Tibial nerve (tissue), 4 donors: ENCODE results near the gene EPHA10.

Experiments used
- CTCF ChIP-seq, 5 experiments: fragments of 200-600 bp in 3 of 5; fragments of 450-650 bp in 2 of 5; sonication (generic) in 3 of 5; IDR thresholded peaks; one replicate each; pipeline ENCODE4 v1.5.1; 2016 to 2019; ENCODE audit warnings: antibody characterized with exemption in 5 of 5, mild to moderate bottlenecking in 3 of 5, moderate library complexity in 2 of 5
- EP300 ChIP-seq, 2 donors: sonication (generic); formaldehyde crosslinking; IDR thresholded peaks; one replicate each; pipeline ENCODE4 v1.6.1; 2017; ENCODE audit warnings: antibody characterized with exemption in 2 of 2, mild to moderate bottlenecking in 1 of 2

DNA sequence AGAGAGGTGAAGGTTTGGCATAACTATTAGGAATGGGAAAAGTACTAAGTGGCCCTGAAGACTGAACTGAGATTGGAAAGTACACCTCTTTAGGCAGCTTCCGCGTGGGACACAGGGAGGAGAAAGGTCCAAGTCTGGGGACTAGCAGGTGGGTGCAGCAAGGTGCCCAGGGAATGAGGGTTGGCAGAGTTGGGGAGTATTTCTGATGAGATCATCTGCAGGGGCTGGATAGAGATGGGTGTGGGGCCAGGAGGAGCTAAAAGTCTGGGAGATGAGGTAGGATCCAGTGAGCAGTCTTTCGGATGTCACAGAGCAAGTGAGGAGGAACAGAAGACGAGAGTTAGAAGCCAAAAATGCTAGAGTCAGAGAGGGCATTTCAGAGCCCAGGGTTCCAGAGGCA lies 36.5 kb downstream of the EPHA10 start:
- TF ChIP-seq CTCF (IDR thresholded peaks at IDR 0.05) = no peak
- TF ChIP-seq EP300 (IDR thresholded peaks at IDR 0.05) = no peak
